Embryonic facial prominence (tissue), 1 donor: Measurements from ENCODE around the gene CDK3.

ENCODE experiments used
- DNase-seq: peaks from one replicate; pipeline ENCODE4 v3.0.0-alpha.2; 2016; ENCODE audit errors: extremely low spot score

The CDK3 gene

GRCh38 chr17:76014100-76014924 is 13.7 kb downstream of the CDK3 start:
- DNase-seq: peak; percentile 42

GRCh38 chr17:76014925-76015261 is 14.2 kb downstream of the CDK3 start:
- no peak for DNase-seq

- no peak for DNase-seq
These were observed 17.1 kb downstream of the CDK3 start for GRCh38 chr17:76017481-76018339.

- DNase-seq: no peak
These were observed 17.7 kb downstream of the CDK3 start for GRCh38 chr17:76018340-76018680.

- no peak for DNase-seq
These were observed 18.1 kb downstream of the CDK3 start for GRCh38 chr17:76018801-76019200.

- no peak for DNase-seq
These were observed 19.3 kb downstream of the CDK3 start for GRCh38 chr17:76019833-76020467.

- DNase-seq: no peak
These were observed 21.6 kb downstream of the CDK3 start for GRCh38 chr17:76022285-76022684.

GRCh38 chr17:76022973-76023899 is 22.6 kb downstream of the CDK3 start:
- no peak for DNase-seq

- no peak for DNase-seq
These were observed 23.2 kb downstream of the CDK3 start for GRCh38 chr17:76023900-76024237.

GRCh38 chr17:76024353-76024752 is 23.7 kb downstream of the CDK3 start:
- no peak for DNase-seq

- no peak for DNase-seq
These were observed 24.6 kb downstream of the CDK3 start for GRCh38 chr17:76025294-76025693.

- DNase-seq: no peak
These were observed 26.1 kb downstream of the CDK3 start for GRCh38 chr17:76026714-76027158.

- no peak for DNase-seq
These were observed 26.6 kb downstream of the CDK3 start, which contains the start of gene EVPL for GRCh38 chr17:76027159-76027839. Gene EVPL (minus strand): TSS chr17:76027306. CDS start chr17:76027198, 108 bp downstream.

GRCh38 chr17:76032073-76032779 is 31.6 kb downstream of the CDK3 start:
- no peak for DNase-seq

GRCh38 chr17:76032780-76033108 is 32.1 kb downstream of the CDK3 start:
- DNase-seq: no peak

GRCh38 chr17:76033139-76033538 is 32.5 kb downstream of the CDK3 start:
- no peak for DNase-seq

- DNase-seq: no peak
These were observed 34.0 kb downstream of the CDK3 start for GRCh38 chr17:76034428-76035350.

GRCh38 chr17:76036497-76037261 is 36.0 kb downstream of the CDK3 start:
- no peak for DNase-seq
